Psoas muscle (tissue), 8 donors: ENCODE results near the gene ASPSCR1. TPM values are rescaled to one million over a fixed set of nuclear protein-coding genes. Genes with fewer than 3 reads are reported as not detected.

Experiments used
- ATAC-seq, 4 donors: fragments of 200-7000 bp; cut with Tn5 transposase; one replicate each; pipeline ENCODE4 v1.9.1; 2020; ENCODE audit warnings: moderate library complexity in 3 of 4, mild to moderate bottlenecking in 2 of 4
- DNase-seq, 2 donors: peaks; one replicate each; pipeline ENCODE4 v3.0.0-alpha.2; 2020
- H3K27ac ChIP-seq: fragments of 200-600 bp; one replicate; pipeline ENCODE4 v1.8.0; 2022
- H3K27me3 ChIP-seq, 3 donors: fragments of 200-600 bp in 1 of 3; one replicate each; pipeline versions ENCODE4 v1.6.1 to v1.8.0; 2013 to 2022; ENCODE audit warnings: low read length in 2 of 3, mild to moderate bottlenecking in 2 of 3, moderate library complexity in 1 of 3; ENCODE audit not compliant: insufficient read depth in 3 of 3
- H3K36me3 ChIP-seq, 2 donors: fragments of 200-600 bp in 1 of 2; one replicate each; pipeline versions ENCODE4 v1.6.1 to v1.8.0; 2013 to 2022; ENCODE audit warnings: low read depth in 1 of 2, mild to moderate bottlenecking in 1 of 2, moderate library complexity in 1 of 2; ENCODE audit not compliant: insufficient read depth in 1 of 2
- H3K4me1 ChIP-seq: fragments of 200-600 bp; one replicate; pipeline ENCODE4 v1.8.0; 2022
- H3K4me3 ChIP-seq: fragments of 200-600 bp; one replicate; pipeline ENCODE4 v1.8.0; 2022; ENCODE audit warnings: mild to moderate bottlenecking
- H3K9me3 ChIP-seq: fragments of 200-600 bp; one replicate; pipeline ENCODE4 v1.8.0; 2022
- WGBS, 3 donors: extraction: QIAGEN DNeasy Blood & Tissue Kit; methylation state at CpG; one replicate each; pipeline versions ENCODE4 v1.1.6 to v1.1.7; 2013; 5-methylcytosine and 5-hydroxymethylcytosine counted together
- intact Hi-C, 2 donors: fragments of 100-400 bp; cut with DNase I; formaldehyde crosslinking; loops; one replicate each; pipeline versions ENCODE4 v1.11.0 to v1.14.2; 2022
- polyA plus RNA-seq, 3 donors: library from polyadenylated mRNA; stranded (reverse); fragments of 200-250 nt; gene quantifications; one replicate each; pipeline ENCODE4 v1.2.3, GENCODE V29; 2013
- total RNA-seq, 4 donors: library from RNA; stranded (reverse); fragmentation: NEBNext Ultra II Directional in 2 of 4; extraction: Animal tissue kit (Norgen Biotek cat#: 25700) in 2 of 4; gene quantifications; one replicate each; pipeline versions ENCODE4 v1.2.1 to v1.2.4, GENCODE V29; 2021 to 2023
- TF ChIP-seq, protein P1 (sequence below): fragments of 200-600 bp; IDR thresholded peaks from one replicate; pipeline ENCODE4 v1.8.0; 2022; ENCODE audit warnings: antibody characterized with exemption
- donor health status: healthy with polysubstance abuse.
- donor health status: DM: no; HTN: no; CAD: no; lungs with moderate emphysema.
- donor health status: Bipolar disorder and iron deficiency.
- donor health status: healthy.
- donor health status: DM: yes; HTN: yes; CAD: no.
- donor health status: DM: no; HTN: no; CAD: no.
- donor health status: DM: no; HTN: no; CAD: no.
- donor health status: DM: yes; HTN: yes; CAD: no.

The ASPSCR1 gene
- total and polyA plus RNA-seq, 7 donors = 27.7 to 37.4 (median 33.0) TPM

DNA sequence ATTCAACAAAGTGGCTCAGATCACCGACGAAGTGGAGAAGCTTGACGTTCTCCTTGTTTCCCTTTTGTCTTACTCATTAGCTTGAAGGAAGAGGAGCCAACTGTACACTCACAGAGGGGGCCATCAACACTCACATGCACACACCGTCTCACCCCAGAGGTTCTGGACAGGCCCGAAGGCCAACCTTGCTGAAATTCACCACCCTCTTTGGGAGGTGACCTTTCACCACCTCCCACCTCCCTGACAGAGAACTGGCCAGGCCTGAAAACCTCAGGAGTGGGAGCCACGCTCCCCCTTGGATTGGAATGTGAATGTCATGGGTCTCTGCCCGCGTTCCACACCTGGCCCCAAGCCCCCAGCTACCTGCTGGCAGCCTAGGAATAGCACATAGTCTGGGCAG is 58.1 kb downstream of the ASPSCR1 start:
- WGBS, 3 donors = 88 to 92% (median 89%) methylated on average over 8 of the region's 8 CpGs
- Histone ChIP-seq H3K27me3 (peaks cover 0 to 17% (median 0%) of the 10 kb centered on the region in 3 donors), H3K4me1 (peaks cover 19% of the 10 kb centered on the region), H3K9me3 (no peaks in the 10 kb centered on the region), H3K27ac (no peak overlapping the region), H3K36me3 (peaks cover 0 to 7% of the 10 kb centered on the region in 2 donors), H3K4me3 (no peak overlapping the region)
- no peak for ATAC-seq
- DNase-seq = no peak
- intact Hi-C loops = loop anchor here in 1 of 2 donors (10.0 kb wide), 1 partner anchor 269 kb away; no protein-coding TSS in a partner anchor
- TF ChIP-seq, protein P1, sequence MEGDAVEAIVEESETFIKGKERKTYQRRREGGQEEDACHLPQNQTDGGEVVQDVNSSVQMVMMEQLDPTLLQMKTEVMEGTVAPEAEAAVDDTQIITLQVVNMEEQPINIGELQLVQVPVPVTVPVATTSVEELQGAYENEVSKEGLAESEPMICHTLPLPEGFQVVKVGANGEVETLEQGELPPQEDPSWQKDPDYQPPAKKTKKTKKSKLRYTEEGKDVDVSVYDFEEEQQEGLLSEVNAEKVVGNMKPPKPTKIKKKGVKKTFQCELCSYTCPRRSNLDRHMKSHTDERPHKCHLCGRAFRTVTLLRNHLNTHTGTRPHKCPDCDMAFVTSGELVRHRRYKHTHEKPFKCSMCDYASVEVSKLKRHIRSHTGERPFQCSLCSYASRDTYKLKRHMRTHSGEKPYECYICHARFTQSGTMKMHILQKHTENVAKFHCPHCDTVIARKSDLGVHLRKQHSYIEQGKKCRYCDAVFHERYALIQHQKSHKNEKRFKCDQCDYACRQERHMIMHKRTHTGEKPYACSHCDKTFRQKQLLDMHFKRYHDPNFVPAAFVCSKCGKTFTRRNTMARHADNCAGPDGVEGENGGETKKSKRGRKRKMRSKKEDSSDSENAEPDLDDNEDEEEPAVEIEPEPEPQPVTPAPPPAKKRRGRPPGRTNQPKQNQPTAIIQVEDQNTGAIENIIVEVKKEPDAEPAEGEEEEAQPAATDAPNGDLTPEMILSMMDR = no peak

DNA sequence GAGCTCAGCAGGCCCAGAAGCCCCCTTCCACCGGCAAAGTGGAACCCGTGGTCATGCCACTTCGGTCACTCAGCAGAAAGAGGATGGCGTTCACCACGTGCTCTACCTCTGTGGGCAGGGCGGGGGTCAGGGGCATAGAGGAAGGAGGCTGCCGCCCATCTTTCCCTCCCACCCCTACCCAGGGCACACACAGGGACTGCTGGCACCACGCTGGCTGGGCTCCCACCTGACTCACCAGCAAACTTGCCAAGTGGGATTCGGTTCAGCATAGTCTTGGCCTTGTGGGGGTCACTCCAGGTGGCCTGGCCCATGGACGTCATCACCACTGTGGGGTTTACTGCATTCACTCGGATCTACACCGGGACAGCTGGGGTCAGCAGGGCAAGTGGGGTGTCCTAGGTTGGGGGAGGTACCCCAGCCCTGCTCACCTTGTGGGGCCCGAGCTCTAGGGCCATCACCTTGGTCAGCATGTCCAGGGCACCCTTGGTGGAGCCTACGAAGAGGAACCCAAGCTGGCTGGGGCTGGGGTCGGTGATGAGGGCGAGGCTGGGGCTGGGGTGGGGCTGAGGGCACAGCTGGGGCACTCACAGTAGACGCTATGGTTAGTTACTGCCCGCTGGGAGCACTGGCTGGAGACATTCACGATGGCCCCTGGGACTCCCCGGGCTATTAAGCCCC is 58.7 kb downstream of the ASPSCR1 start:
- Histone ChIP-seq H3K9me3 (no peaks in the 10 kb centered on the region), H3K36me3 (peaks cover 0 to 7% of the 10 kb centered on the region in 2 donors), H3K4me3 (peak overlapping the region; percentile 70), H3K4me1 (peaks cover 12% of the 10 kb centered on the region), H3K27ac (peak overlapping the region; percentile 93), H3K27me3 (peaks cover 0 to 13% (median 0%) of the 10 kb centered on the region in 3 donors)
- intact Hi-C loops = loop anchor here in 1 of 2 donors (10.0 kb wide), 1 partner anchor 269 kb away; no protein-coding TSS in a partner anchor
- DNase-seq (peak; percentile 58 to 79), ATAC-seq (peak; percentile 25 to 60 (median 36))
- TF ChIP-seq, protein P1 = no peak
- WGBS, 3 donors = 61 to 65% (median 64%) methylated on average over 20 of the region's 20 CpGs

DNA sequence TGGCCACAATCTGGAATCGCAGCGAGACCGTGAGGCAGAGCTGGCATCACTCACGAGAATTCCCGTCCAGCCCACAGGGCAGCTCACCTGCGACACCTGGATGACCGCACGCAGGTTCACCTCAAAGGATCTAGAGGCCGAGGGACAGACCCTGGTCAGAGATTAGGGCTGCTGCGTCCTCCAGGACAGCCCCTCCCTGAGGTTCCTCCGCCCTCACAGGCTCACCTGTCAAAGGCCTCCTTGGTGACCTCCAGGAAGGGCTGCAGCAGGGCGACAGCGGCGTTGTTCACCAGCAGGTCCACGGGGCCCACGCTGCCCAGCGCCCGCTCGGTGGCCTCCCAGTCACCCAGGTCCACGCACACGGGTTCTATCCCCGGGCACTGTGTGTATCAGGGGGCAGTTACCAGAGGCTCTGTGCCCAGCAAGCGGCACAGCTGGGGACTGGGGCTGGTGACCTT is 59.2 kb downstream of the ASPSCR1 start:
- TF ChIP-seq, protein P1 = no peak
- intact Hi-C loops = loop anchor here in 1 of 2 donors (10.0 kb wide), 1 partner anchor 268 kb away; no protein-coding TSS in a partner anchor
- H3K9me3 ChIP-seq = no peaks in the 10 kb centered on the region
- 27 to 35% (median 32%) methylated on average over 23 of the region's 23 CpGs for WGBS, 3 donors
- peak overlapping the region; percentile 93 for H3K27ac ChIP-seq
- peaks cover 12% of the 10 kb centered on the region for H3K4me1 ChIP-seq
- peaks cover 0 to 7% of the 10 kb centered on the region in 2 donors for H3K36me3 ChIP-seq
- peak overlapping the region; percentile 70 for H3K4me3 ChIP-seq
- peak in 2 of 4 donors; percentile 0 to 2 for ATAC-seq
- no peak for DNase-seq
- H3K27me3 ChIP-seq = peaks cover 0 to 12% (median 0%) of the 10 kb centered on the region in 3 donors

DNA sequence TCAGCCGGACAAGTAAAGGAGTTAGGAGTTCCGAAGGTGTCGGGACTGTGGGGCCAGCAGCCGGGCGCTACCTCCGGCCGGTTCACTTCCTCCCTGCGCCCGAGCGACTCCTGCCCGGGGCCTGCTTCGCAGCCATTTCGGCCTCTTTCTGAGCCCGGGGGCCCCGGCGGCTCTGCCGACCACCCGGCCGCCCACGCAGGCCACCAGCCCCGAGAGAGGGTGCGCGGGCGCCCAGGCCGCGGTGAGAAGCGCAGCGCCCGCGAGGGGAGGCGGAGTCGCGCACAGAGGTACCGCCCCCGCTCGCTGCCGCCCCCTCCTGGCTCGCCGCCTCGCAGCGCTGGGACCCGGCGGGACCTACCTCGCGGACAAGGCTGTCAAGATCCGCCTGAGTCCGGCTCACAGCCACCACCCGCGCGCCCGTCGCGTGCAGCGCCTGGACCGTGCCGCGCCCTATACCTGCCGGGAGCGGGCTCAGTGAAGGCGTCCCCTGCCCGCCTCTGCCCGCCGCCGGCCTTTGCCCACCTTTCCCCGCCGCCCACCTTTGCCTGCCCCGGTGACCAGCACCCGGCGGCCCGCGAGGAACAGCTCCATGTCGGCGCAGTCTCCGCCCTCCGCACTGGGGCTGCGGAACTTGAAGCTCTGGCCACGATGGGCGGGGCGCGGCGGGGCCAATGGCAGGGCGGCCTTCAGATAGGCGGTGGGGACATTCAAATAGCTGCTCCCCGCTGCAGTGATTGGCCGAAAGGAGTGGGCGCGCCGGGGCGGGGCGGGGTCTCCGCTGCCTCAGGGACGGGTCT is 59.9 kb downstream of the ASPSCR1 start, which contains the start of gene DCXR:
DCXR (minus strand) TSS at position 606 of the 797 bp plus-strand sequence; CDS start at position 591, 15 bp downstream.
- no peaks in the 10 kb centered on the region for H3K9me3 ChIP-seq
- DNase-seq (peak; percentile 99), ATAC-seq (peak; percentile 94 to 97 (median 96))
- peaks cover 0 to 7% of the 10 kb centered on the region in 2 donors for H3K36me3 ChIP-seq
- peak within 1 kb of the TSS; percentile 70 for H3K4me3 ChIP-seq
- 0 to 1% (median 1%) methylated on average over 39 to 92 of the region's 92 CpGs for WGBS, 3 donors
- H3K4me1 ChIP-seq = peaks cover 12% of the 10 kb centered on the region
- peak within 1 kb of the TSS; percentile 93 for H3K27ac ChIP-seq
- TF ChIP-seq, protein P1 = peak; percentile 67
- H3K27me3 ChIP-seq = peaks cover 0 to 7% (median 0%) of the 10 kb centered on the region in 3 donors
- intact Hi-C loops = loop anchor here in 1 of 2 donors (10.0 kb wide), 1 partner anchor 268 kb away; no protein-coding TSS in a partner anchor
